ENCODE data around the gene GPR176.
"Not testable (repeated sequence)": the region's sequence is repeated elsewhere in the genome, so short reads cannot be mapped to it uniquely, and the experiment has no call there.

Gene GPR176

GRCh38 chr15:39919411-39919747, 687 bp downstream of the GPR176 start:
- Histone ChIP-seq H3K9me3 (ENCODE audit: control insufficient read depth, insufficient read depth, low read length) (no peaks in the 10 kb centered on the region), H3K27ac (ENCODE audit: low read length) (no peak overlapping the region), H3K4me3 (ENCODE audit: low read length) (peak overlapping the region; percentile 66), H3K4me1 (ENCODE audit: control insufficient read depth, insufficient read depth, low read length) (no peaks in the 10 kb centered on the region; the same call in 1 of the 2 replicates), H3K36me3 (ENCODE audit: control insufficient read depth, insufficient read depth, low read length) (no peaks in the 10 kb centered on the region), H3K27me3 (ENCODE audit: control insufficient read depth, insufficient read depth, low read length) (no peaks in the 10 kb centered on the region)
- WGBS (ENCODE audit: insufficient coverage, insufficient read length), result no CpG with 5 or more reads among the region's 15 CpGs
- DNase-seq (ENCODE audit: low read depth, low spot score), result no peak

- no peaks in the 10 kb centered on the region for H3K36me3 ChIP-seq (ENCODE audit: control insufficient read depth, insufficient read depth, low read length)
- no peak for DNase-seq (ENCODE audit: low read depth, low spot score)
- H3K4me3 ChIP-seq (ENCODE audit: low read length), result peak overlapping the region; percentile 66; the same call in 1 of the 2 replicates
- 100% methylated on average over 1 of the region's 13 CpGs for WGBS (ENCODE audit: insufficient coverage, insufficient read length)
- H3K27ac ChIP-seq (ENCODE audit: low read length), result no peak overlapping the region
- H3K4me1 ChIP-seq (ENCODE audit: control insufficient read depth, insufficient read depth, low read length), result no peaks in the 10 kb centered on the region; the same call in 1 of the 2 replicates
- H3K27me3 ChIP-seq (ENCODE audit: control insufficient read depth, insufficient read depth, low read length), result no peaks in the 10 kb centered on the region
- no peaks in the 10 kb centered on the region for H3K9me3 ChIP-seq (ENCODE audit: control insufficient read depth, insufficient read depth, low read length)
These were observed 1.2 kb downstream of the GPR176 start for GRCh38 chr15:39918688-39919385.

- WGBS (ENCODE audit: insufficient coverage, insufficient read length), result no CpG with 5 or more reads among the region's 2 CpGs
- Histone ChIP-seq H3K27ac (ENCODE audit: low read length) (no peak overlapping the region), H3K36me3 (ENCODE audit: control insufficient read depth, insufficient read depth, low read length) (no peaks in the 10 kb centered on the region)
These were observed 5.1 kb downstream of the GPR176 start for GRCh38 chr15:39914977-39915376.

GRCh38 chr15:39909007-39909406, 11.1 kb downstream of the GPR176 start:
- no peaks in the 10 kb centered on the region for H3K36me3 ChIP-seq (ENCODE audit: control insufficient read depth, insufficient read depth, low read length)
- no peaks in the 10 kb centered on the region for H3K27me3 ChIP-seq (ENCODE audit: control insufficient read depth, insufficient read depth, low read length)
- no peak overlapping the region for H3K27ac ChIP-seq (ENCODE audit: low read length)
- no peaks in the 10 kb centered on the region for H3K9me3 ChIP-seq (ENCODE audit: control insufficient read depth, insufficient read depth, low read length)
- peaks cover 15% of the 10 kb centered on the region; the same call in 1 of the 2 replicates for H3K4me1 ChIP-seq (ENCODE audit: control insufficient read depth, insufficient read depth, low read length)
- WGBS (ENCODE audit: insufficient coverage, insufficient read length), result no CpG with 5 or more reads among the region's 5 CpGs
- H3K4me3 ChIP-seq (ENCODE audit: low read length), result no peak overlapping the region
- no peak for DNase-seq (ENCODE audit: low read depth, low spot score)

More at GRCh38 chr15:39914977-39915376, 5.1 kb downstream of the GPR176 start:
- H3K27me3 ChIP-seq (ENCODE audit: control insufficient read depth, insufficient read depth, low read length), result no peaks in the 10 kb centered on the region
- no peak for DNase-seq (ENCODE audit: low read depth, low spot score)
- H3K9me3 ChIP-seq (ENCODE audit: control insufficient read depth, insufficient read depth, low read length), result no peaks in the 10 kb centered on the region
- H3K4me3 ChIP-seq (ENCODE audit: low read length), result no peak overlapping the region
- no peaks in the 10 kb centered on the region for H3K4me1 ChIP-seq (ENCODE audit: control insufficient read depth, insufficient read depth, low read length)

GRCh38 chr15:39908186-39908585, 11.9 kb downstream of the GPR176 start:
- peaks cover 15% of the 10 kb centered on the region; the same call in 1 of the 2 replicates for H3K4me1 ChIP-seq (ENCODE audit: control insufficient read depth, insufficient read depth, low read length)
- H3K36me3 ChIP-seq (ENCODE audit: control insufficient read depth, insufficient read depth, low read length), result no peaks in the 10 kb centered on the region
- no peaks in the 10 kb centered on the region for H3K27me3 ChIP-seq (ENCODE audit: control insufficient read depth, insufficient read depth, low read length)
- no peak for DNase-seq (ENCODE audit: low read depth, low spot score)
- H3K27ac ChIP-seq (ENCODE audit: low read length), result no peak overlapping the region
- no peak overlapping the region for H3K4me3 ChIP-seq (ENCODE audit: low read length)
- H3K9me3 ChIP-seq (ENCODE audit: control insufficient read depth, insufficient read depth, low read length), result no peaks in the 10 kb centered on the region
- WGBS (ENCODE audit: insufficient coverage, insufficient read length), result no CpG with 5 or more reads among the region's 1 CpG

GRCh38 chr15:39907216-39907615, 12.8 kb downstream of the GPR176 start:
- DNase-seq (ENCODE audit: low read depth, low spot score), result no peak
- Histone ChIP-seq H3K27ac (ENCODE audit: low read length) (no peak overlapping the region), H3K9me3 (ENCODE audit: control insufficient read depth, insufficient read depth, low read length) (no peaks in the 10 kb centered on the region), H3K36me3 (ENCODE audit: control insufficient read depth, insufficient read depth, low read length) (no peaks in the 10 kb centered on the region), H3K4me3 (ENCODE audit: low read length) (no peak overlapping the region), H3K4me1 (ENCODE audit: control insufficient read depth, insufficient read depth, low read length) (peaks cover 17% of the 10 kb centered on the region; the same call in 1 of the 2 replicates), H3K27me3 (ENCODE audit: control insufficient read depth, insufficient read depth, low read length) (no peaks in the 10 kb centered on the region)
- no CpG with 5 or more reads among the region's 3 CpGs for WGBS (ENCODE audit: insufficient coverage, insufficient read length)

- Histone ChIP-seq H3K27me3 (ENCODE audit: control insufficient read depth, insufficient read depth, low read length) (no peaks in the 10 kb centered on the region), H3K4me1 (ENCODE audit: control insufficient read depth, insufficient read depth, low read length) (peaks cover 20% of the 10 kb centered on the region), H3K9me3 (ENCODE audit: control insufficient read depth, insufficient read depth, low read length) (no peaks in the 10 kb centered on the region), H3K4me3 (ENCODE audit: low read length) (no peak overlapping the region), H3K36me3 (ENCODE audit: control insufficient read depth, insufficient read depth, low read length) (no peaks in the 10 kb centered on the region), H3K27ac (ENCODE audit: low read length) (no peak overlapping the region)
- no CpG with 5 or more reads among the region's 2 CpGs for WGBS (ENCODE audit: insufficient coverage, insufficient read length)
- no peak for DNase-seq (ENCODE audit: low read depth, low spot score)
These were observed 16.0 kb downstream of the GPR176 start for GRCh38 chr15:39904115-39904514.

GRCh38 chr15:39898317-39898716, 21.7 kb downstream of the GPR176 start:
- no peaks in the 10 kb centered on the region for H3K9me3 ChIP-seq (ENCODE audit: control insufficient read depth, insufficient read depth, low read length)
- no peaks in the 10 kb centered on the region for H3K27me3 ChIP-seq (ENCODE audit: control insufficient read depth, insufficient read depth, low read length)
- H3K4me3 ChIP-seq (ENCODE audit: low read length), result no peak overlapping the region
- WGBS (ENCODE audit: insufficient coverage, insufficient read length), result no CpG with 5 or more reads among the region's 3 CpGs
- peaks cover 10% of the 10 kb centered on the region for H3K4me1 ChIP-seq (ENCODE audit: control insufficient read depth, insufficient read depth, low read length)
- H3K27ac ChIP-seq (ENCODE audit: low read length), result no peak overlapping the region
- DNase-seq (ENCODE audit: low read depth, low spot score), result no peak
- H3K36me3 ChIP-seq (ENCODE audit: control insufficient read depth, insufficient read depth, low read length), result no peaks in the 10 kb centered on the region; the same call in 1 of the 2 replicates

- WGBS (ENCODE audit: insufficient coverage, insufficient read length), result no CpG with 5 or more reads among the region's 1 CpG
These were observed 23.2 kb downstream of the GPR176 start for GRCh38 chr15:39896846-39897245.

GRCh38 chr15:39896101-39896500, 24.0 kb downstream of the GPR176 start:
- Histone ChIP-seq H3K27ac (ENCODE audit: low read length) (no peak overlapping the region), H3K9me3 (ENCODE audit: control insufficient read depth, insufficient read depth, low read length) (no peaks in the 10 kb centered on the region), H3K27me3 (ENCODE audit: control insufficient read depth, insufficient read depth, low read length) (no peaks in the 10 kb centered on the region), H3K4me3 (ENCODE audit: low read length) (no peak overlapping the region), H3K4me1 (ENCODE audit: control insufficient read depth, insufficient read depth, low read length) (peaks cover 7% of the 10 kb centered on the region), H3K36me3 (ENCODE audit: control insufficient read depth, insufficient read depth, low read length) (no peaks in the 10 kb centered on the region; the same call in 1 of the 2 replicates)
- DNase-seq (ENCODE audit: low read depth, low spot score), result no peak
- WGBS (ENCODE audit: insufficient coverage, insufficient read length), result no CpG with 5 or more reads among the region's 1 CpG

More at GRCh38 chr15:39896846-39897245, 23.2 kb downstream of the GPR176 start:
- H3K4me3 ChIP-seq (ENCODE audit: low read length), result no peak overlapping the region
- no peak for DNase-seq (ENCODE audit: low read depth, low spot score)
- H3K4me1 ChIP-seq (ENCODE audit: control insufficient read depth, insufficient read depth, low read length), result peaks cover 9% of the 10 kb centered on the region
- H3K9me3 ChIP-seq (ENCODE audit: control insufficient read depth, insufficient read depth, low read length), result no peaks in the 10 kb centered on the region
- H3K36me3 ChIP-seq (ENCODE audit: control insufficient read depth, insufficient read depth, low read length), result no peaks in the 10 kb centered on the region; the same call in 1 of the 2 replicates
- no peaks in the 10 kb centered on the region for H3K27me3 ChIP-seq (ENCODE audit: control insufficient read depth, insufficient read depth, low read length)
- H3K27ac ChIP-seq (ENCODE audit: low read length), result no peak overlapping the region

- not testable (repeated sequence) for H3K4me1 ChIP-seq (ENCODE audit: control insufficient read depth, insufficient read depth, low read length); H3K9me3 ChIP-seq (ENCODE audit: control insufficient read depth, insufficient read depth, low read length); H3K36me3 ChIP-seq (ENCODE audit: control insufficient read depth, insufficient read depth, low read length); H3K4me3 ChIP-seq (ENCODE audit: low read length); H3K27me3 ChIP-seq (ENCODE audit: control insufficient read depth, insufficient read depth, low read length); H3K27ac ChIP-seq (ENCODE audit: low read length); DNase-seq (ENCODE audit: low read depth, low spot score)
- WGBS (ENCODE audit: insufficient coverage, insufficient read length), result no CpG with 5 or more reads among the region's 4 CpGs
These were observed 27.0 kb downstream of the GPR176 start for GRCh38 chr15:39893051-39893450.
